DLD1 (cell line): ENCODE measurements around the gene ASB6.

ENCODE experiments used
- in situ Hi-C: cut with HindIII; loops from 2 replicates; pipeline ENCODE4 v1.10.0; 2017; ENCODE audit warnings: low sequenced_read_pairs

Gene ASB6, protein sequence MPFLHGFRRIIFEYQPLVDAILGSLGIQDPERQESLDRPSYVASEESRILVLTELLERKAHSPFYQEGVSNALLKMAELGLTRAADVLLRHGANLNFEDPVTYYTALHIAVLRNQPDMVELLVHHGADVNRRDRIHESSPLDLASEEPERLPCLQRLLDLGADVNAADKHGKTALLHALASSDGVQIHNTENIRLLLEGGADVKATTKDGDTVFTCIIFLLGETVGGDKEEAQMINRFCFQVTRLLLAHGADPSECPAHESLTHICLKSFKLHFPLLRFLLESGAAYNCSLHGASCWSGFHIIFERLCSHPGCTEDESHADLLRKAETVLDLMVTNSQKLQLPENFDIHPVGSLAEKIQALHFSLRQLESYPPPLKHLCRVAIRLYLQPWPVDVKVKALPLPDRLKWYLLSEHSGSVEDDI

DNA sequence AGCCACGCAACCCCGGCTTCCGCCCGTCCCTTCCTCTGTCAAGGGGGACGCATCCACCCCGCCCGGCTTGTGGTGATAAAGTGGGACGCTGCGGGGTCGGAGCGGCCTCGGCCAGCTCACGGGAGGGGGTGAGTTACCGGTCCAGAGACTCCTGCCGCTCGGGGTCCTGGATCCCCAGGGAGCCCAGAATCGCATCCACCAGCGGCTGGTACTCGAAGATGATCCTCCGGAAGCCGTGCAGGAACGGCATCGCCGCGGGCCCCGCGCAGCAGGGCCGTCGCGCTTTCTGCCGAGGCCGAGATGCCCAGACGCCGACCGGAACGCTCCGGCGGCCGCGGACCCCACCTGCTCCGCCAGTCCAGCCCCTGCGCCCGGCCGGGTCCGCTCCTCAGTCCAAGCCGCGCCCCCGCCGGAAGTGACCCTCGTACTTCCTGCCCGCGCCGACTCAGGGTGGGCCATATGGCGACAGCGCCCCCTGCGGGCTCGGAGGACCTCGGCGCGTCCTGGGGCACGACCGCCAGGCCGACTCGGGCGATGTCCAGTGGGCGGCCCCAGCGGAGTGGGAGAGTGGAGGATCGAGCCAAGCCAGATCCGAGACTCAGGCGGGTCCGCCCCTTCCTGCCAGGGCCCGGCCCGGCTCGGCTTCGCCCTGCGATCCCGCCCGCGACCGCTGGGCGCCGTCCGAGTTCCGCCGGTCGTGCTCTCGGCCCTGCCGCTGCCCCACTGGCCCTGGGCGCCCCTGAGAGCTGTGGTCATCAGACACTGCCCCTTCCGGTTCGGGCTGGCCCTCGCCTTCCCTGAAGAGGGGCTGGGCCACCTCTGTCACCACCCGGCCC is at the start of gene ASB6:
ASB6 (minus strand) TSS at position 402 of the 836 bp plus-strand sequence; CDS start at position 250, 152 bp downstream.
- in situ Hi-C loops = no loop called here

- in situ Hi-C loops = no loop called here
Measured at GRCh38 chr9:129688285-129689043, 46.5 kb upstream of the ASB6 start.

DNA sequence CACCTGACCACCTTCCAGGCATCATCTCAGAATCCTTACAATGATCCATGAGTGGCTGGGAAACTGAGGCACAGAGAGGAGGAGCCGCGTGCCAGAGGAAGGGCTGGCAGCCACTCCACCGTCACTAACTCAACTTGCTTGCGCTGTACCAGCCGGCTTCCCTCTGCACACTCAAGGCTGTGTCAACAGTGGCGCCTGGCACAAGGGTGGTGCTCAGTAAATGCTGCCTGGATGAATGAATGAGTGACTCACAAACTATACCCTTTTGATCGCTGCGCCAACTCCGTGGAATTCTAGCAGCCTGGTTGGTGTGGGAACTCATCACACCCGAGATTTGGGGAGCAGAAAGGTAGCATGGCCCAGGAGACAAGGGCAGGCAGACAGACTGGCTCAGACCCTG is 45.4 kb upstream of the ASB6 start:
- in situ Hi-C loops = no loop called here

DNA sequence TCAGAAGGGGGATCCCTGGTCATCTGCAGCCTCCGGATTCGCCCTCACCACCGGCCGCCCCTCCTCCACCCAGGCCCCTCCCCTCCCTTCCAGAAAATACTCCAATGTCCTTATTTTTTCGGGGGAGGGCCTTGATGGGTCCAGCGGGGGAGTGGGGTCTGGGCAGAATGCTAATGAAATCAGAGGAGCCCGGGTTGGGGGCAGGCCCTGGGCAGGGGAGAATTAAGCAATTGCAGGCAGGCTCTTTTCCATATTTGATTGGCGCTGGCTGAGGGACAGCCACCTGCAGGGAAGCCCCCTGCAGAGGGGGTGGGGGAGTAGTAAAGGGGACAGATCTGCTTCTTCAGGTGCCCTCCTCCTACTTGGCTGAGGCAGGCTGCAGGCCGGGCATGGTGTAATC is 44.8 kb upstream of the ASB6 start:
- in situ Hi-C loops = no loop called here

GRCh38 chr9:129685933-129686259 is 43.9 kb upstream of the ASB6 start:
- in situ Hi-C loops = no loop called here

DNA sequence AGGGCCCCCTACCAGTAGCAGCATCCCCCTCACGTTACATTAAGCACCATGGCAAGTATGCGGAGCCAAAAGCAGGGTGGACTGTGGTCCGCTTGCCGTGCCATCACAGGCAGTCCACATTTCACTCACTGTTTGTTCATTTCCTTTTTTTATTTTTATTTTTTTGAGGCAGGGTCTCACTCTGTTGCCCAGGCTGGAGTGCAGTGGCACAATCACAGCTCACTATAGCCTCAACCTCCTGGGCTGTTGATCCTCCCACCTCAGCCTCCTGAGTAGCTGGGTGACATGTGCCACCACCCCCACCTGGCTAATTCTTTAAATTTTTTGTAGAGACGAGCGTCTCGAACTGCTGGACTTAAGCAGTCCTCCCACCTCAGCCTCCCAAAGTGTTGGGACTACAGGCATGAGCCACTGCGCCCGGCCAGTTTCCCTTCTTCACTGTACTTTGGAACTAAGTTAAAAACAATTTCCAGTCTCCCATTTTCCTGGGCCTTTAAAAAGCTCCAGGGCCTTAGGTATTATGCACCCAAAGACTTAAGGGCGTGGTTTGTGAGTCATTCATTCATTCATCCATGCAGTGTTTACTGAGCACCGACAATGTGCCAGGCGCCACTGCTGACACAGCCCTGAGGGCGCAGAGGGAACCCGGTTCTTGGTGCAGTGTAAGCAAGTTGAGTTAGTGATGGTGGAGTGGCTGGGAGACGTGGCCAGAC is 43.4 kb upstream of the ASB6 start:
- in situ Hi-C loops = no loop called here

GRCh38 chr9:129682381-129682780 is 40.4 kb upstream of the ASB6 start:
- in situ Hi-C loops = no loop called here

GRCh38 chr9:129681924-129682323 is 40.0 kb upstream of the ASB6 start:
- in situ Hi-C loops = no loop called here

GRCh38 chr9:129679537-129679936 is 37.6 kb upstream of the ASB6 start:
- in situ Hi-C loops = loop anchor here (5.0 kb wide), 1 partner anchor 98 kb away; no protein-coding TSS in a partner anchor

DNA sequence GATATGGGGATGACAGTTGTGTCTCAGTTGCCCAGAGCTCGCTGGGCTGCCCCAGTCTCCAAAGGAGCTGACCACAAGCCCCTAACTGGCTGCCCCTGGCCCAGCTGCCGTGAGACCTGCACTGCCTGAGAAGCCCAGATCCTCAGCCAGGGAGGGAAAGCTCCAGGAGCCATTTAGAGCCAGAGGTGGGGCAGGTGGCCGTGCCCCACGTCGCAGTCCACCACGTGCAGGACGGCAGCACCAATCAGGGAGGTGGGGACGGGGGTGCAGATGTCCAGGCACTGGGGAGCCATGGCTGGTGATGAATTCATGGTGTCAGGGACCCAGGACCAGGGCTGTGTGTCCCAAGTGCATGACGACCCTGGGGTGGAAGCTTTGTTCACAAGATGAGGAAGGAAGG is 36.9 kb upstream of the ASB6 start:
- in situ Hi-C loops = loop anchor here (5.0 kb wide), 1 partner anchor 98 kb away; no protein-coding TSS in a partner anchor

DNA sequence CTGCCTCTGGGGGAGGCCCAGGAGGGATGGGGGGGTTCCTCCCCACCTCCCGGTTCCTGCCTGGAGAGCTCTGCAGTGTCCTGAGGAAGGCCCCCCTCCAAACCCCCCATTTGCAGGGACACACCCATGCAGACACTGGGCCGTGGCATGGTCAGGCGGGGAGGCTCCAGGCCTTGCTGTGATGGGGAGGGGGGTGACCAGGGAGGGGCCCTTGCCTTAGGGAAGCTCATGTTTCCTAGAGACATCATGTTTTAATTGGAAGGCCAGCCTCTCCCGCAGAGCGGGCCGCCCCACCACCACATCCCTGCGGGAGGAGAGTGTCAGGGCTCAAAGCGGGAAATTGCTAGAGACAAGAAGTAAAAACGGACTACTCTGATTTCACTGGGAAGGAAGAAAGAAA is 35.5 kb upstream of the ASB6 start:
- in situ Hi-C loops = loop anchor here (5.0 kb wide), 1 partner anchor 100 kb away; no protein-coding TSS in a partner anchor

DNA sequence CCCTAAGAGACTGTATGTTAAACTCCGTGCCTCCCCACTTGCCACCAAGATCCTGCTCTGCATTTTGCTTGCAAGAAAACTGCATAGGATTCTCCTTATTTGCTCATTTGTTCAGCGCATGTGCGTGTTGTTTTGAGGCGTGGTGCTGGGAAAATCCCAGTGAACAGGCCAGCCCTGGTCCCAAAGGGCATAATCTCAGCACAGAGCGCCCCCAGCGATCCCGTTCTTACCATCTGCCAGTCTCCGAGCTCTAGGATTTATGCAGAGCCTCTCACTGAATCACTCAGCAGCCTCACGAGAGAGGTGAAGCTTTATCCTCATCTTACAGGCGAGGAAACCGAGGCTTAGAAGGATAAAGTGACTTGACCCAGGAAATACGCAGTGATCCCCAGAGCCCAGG is 35.0 kb upstream of the ASB6 start:
- in situ Hi-C loops = loop anchor here (5.0 kb wide), 1 partner anchor 100 kb away; no protein-coding TSS in a partner anchor

DNA sequence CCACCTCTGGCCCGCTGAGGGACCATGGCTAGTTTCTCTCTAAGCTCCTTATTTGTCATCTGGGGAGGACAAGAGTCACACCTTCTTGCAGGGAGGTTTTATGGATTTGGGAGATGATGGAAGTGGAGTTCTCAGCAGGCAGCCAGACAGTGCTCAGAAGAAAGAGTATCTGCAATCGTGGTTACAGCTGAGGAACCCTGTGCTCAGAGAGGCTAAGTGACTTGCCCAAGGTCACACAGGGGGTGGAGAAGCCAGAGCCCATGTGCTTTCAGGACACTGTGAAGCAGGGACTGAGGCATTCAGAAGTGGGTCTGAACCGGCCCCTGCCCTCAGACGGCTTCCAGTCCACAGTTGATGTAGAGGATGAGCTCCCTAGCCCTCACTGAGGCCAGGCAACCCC is 34.3 kb upstream of the ASB6 start:
- in situ Hi-C loops = loop anchor here (5.0 kb wide), 1 partner anchor 101 kb away; no protein-coding TSS in a partner anchor

DNA sequence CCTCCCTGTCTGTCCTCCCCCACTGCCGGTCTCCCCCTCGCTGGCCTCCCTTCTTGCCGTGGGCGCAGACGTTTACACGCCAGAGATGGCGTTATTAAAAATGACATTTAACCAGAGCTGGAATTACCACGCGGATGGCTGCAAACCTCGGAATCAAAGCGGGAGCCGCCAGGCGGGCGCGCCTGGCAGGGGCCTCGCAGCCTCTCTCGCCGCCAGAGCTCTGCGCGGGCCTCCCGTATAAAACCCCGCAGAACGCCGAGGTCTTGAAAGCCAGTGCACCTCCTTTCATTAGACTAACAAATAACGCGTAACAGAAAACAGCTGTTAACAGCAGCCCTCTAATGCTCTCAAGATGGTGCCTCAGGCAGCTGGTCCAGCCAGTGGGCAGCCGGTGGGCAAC is 33.7 kb upstream of the ASB6 start:
- in situ Hi-C loops = loop anchor here (5.0 kb wide), 1 partner anchor 102 kb away; no protein-coding TSS in a partner anchor

DNA sequence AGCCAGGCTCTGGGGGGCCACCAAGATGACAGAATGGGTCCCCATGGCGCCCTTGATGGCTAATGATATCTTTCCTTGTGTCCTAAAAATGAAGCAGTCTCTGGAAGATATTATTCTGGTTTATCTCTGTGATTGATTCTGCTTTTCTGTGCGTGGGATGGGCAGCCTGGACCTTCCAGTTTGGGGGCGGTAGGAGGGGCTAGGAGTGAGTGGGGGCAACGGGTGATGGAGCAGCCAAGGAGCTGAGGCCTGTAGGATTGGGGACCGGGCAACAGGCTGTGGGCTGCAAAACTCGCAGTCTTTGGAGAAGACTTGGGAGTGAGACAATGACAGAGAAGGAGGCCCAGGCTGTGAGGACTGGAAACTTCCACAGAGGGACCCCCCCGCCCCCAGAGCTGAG is 32.3 kb upstream of the ASB6 start:
- in situ Hi-C loops = no loop called here

DNA sequence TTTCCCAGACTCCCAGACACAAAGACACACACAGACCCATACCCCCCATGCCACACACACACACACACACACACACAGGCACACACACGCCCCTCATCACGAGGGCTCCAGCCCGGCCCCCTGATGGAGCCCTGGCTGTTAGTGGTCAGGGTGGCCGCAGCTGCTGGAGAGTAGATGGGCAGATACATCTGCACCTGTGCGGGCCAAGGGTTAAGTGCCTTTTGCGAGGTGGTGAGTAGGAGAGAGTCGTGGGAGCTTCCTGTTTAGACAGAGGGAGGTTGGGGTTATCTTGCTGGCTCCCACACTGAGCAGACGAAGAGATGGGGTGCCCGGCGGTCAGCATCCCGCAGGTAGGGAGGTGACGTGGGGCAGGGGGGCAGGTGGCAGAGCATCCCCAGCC is 31.7 kb upstream of the ASB6 start:
- in situ Hi-C loops = no loop called here

- in situ Hi-C loops = no loop called here
Measured at GRCh38 chr9:129672702-129673101, 30.8 kb upstream of the ASB6 start.

- in situ Hi-C loops = no loop called here
Measured at GRCh38 chr9:129671519-129671918, 29.6 kb upstream of the ASB6 start.

- in situ Hi-C loops = no loop called here
Measured at GRCh38 chr9:129671065-129671464, 29.1 kb upstream of the ASB6 start.

DNA sequence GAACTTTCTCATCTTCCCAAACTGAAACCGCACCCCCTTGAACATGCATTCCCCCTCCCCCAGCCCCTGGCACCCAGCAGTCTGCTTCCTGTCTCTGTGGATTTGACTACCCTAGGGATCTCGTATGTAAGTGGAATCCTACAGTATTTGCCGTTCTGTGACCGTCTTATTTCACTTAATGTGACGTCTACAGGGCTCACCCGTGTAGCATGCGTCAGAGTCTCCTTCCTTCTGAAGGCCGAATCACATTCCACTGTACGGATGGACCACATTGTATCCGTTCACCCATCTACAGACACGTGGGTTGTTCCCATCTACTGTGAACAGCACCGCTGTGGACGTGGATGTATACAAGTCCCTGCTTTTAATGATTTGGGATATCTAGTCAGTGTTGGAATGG is 28.0 kb upstream of the ASB6 start:
- in situ Hi-C loops = no loop called here
